Esophagus muscularis mucosa (tissue), 3 donors: ENCODE results near the gene ANKS3.

Experiments
- POLR2A ChIP-seq: fragments of 450-650 bp; IDR thresholded peaks from one replicate; pipeline ENCODE4 v1.6.1; 2017; ENCODE audit warnings: antibody characterized with exemption, moderate library complexity, mild to moderate bottlenecking, low read depth
- TF ChIP-seq, protein P1 (sequence below), 3 experiments: fragments of 200-600 bp in 2 of 3; fragments of 450-650 bp in 1 of 3; sonication (generic) in 2 of 3; IDR thresholded peaks; one replicate each; pipeline ENCODE4 v1.5.1; 2017 to 2019; ENCODE audit warnings: antibody characterized with exemption in 3 of 3, mild to moderate bottlenecking in 2 of 3, moderate library complexity in 1 of 3

DNA sequence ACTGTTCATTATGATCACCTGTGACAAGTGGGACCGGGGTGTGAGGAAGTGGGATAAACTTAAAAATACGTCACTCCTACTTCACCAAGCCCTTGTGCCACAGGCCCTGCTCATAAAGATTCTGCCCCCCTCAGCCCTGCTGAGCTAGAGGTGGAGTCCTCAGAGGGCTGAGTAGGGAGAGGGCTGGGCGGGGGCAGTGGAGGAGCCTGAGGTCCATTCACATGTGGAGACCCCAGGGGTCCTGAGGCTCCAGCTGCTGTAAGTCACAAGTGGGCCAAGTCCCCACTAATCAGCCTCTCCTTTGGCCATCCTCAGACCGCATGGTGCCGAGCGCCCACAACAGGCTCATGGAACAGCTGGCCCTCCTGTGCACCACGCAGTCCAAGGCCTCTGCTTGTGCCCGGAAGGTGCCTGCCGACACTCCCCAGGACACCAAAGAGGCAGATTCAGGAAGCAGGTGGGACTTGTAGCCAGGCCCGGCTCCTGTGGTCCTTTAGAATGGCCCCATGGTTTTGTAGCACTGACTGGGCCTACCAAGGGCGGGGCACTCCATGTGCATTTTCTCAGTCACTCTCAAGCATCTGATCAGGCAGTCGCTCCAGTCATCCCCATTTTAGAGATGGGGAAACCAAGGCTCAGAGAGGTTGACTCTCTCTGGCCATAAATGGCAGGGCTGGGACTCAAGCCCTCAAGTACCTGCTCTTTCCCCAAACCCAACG, 10.6 kb upstream of the ANKS3 start:
- TF ChIP-seq, protein P1, sequence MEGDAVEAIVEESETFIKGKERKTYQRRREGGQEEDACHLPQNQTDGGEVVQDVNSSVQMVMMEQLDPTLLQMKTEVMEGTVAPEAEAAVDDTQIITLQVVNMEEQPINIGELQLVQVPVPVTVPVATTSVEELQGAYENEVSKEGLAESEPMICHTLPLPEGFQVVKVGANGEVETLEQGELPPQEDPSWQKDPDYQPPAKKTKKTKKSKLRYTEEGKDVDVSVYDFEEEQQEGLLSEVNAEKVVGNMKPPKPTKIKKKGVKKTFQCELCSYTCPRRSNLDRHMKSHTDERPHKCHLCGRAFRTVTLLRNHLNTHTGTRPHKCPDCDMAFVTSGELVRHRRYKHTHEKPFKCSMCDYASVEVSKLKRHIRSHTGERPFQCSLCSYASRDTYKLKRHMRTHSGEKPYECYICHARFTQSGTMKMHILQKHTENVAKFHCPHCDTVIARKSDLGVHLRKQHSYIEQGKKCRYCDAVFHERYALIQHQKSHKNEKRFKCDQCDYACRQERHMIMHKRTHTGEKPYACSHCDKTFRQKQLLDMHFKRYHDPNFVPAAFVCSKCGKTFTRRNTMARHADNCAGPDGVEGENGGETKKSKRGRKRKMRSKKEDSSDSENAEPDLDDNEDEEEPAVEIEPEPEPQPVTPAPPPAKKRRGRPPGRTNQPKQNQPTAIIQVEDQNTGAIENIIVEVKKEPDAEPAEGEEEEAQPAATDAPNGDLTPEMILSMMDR (IDR thresholded peaks at IDR 0.05) = no peak
- TF ChIP-seq POLR2A = no peak
